K562 (cell line): ENCODE measurements around the gene TRPM6. TPM values are rescaled to one million over a fixed set of nuclear protein-coding genes. Genes with fewer than 3 reads are reported as not detected.

ENCODE experiments used
- ATAC-seq: fragments of 200-7000 bp; cut with Tn5 transposase; 3 replicates; pipeline ENCODE4 v1.9.1; 2020; ENCODE audit warnings: moderate library complexity
- BruUV-seq: library from RNA; stranded (reverse); fragments of 400-500 nt; replicated peaks from 2 replicates; lab custom pipeline; 2021; lab: Mats Ljungman, UMichigan
- CTCF ChIA-PET: fragments of 300-600 bp; formaldehyde crosslinking; extraction: SDS; loops from one replicate; lab custom pipeline; 2021; ENCODE audit warnings: low intra/inter-chr PET ratio; lab: Yijun Ruan, JAX
- POLR2A ChIA-PET: fragments of 300-600, 350-650 bp; sonication (Branson Sonifier 250); formaldehyde crosslinking; extraction: SDS; loops from one replicate; lab custom pipeline; 2021; ENCODE audit warnings: antibody characterized with exemption, inconsistent platforms; lab: Yijun Ruan, JAX
- DNase-seq, 4 experiments: peaks; one replicate each; pipeline versions ENCODE4 v3.0.0 to v3.0.0-alpha.2; 2011 to 2018; ENCODE audit warnings: low spot score in 3 of 4, mixed read lengths in 3 of 4; ENCODE audit errors: extremely low read depth in 1 of 4
- FAIRE-seq: peaks from 2 replicates; lab custom pipeline; 2011; peaks lifted over from hg19 to GRCh38; lab: Jason Lieb, UNC
- H2AFZ ChIP-seq: 2 replicates; pipeline ENCODE4 v1.6.0; 2011; ENCODE audit warnings: low read depth, low read length, control low read depth, inconsistent platforms
- H3K27ac ChIP-seq: fragments of 200-600 bp; 3 replicates; pipeline ENCODE4 v1.8.0; 2011; ENCODE audit warnings: low read depth, mild to moderate bottlenecking, control low read depth, inconsistent platforms, low read length, moderate library complexity, mixed read lengths; ENCODE audit errors: extremely low read depth
- H3K27me3 ChIP-seq, 2 experiments: fragments of 300-600 bp in 1 of 2; 2 replicates in 1 of 2; 3 replicates in 1 of 2; pipeline versions ENCODE4 v1.6.0 to v1.8.0; 2011; ENCODE audit warnings: inconsistent platforms in 2 of 2, low read length in 2 of 2, mild to moderate bottlenecking in 1 of 2, mixed read lengths in 1 of 2, moderate library complexity in 1 of 2; ENCODE audit not compliant: control insufficient read depth in 2 of 2, insufficient read depth in 2 of 2
- H3K36me3 ChIP-seq: fragments of 300-600 bp; 3 replicates; pipeline ENCODE4 v1.8.0; 2011; ENCODE audit warnings: mild to moderate bottlenecking, low read length, inconsistent platforms; ENCODE audit not compliant: control insufficient read depth, insufficient read depth
- H3K4me1 ChIP-seq, 2 experiments: fragments of 200-600 bp in 1 of 2; replicated peaks in 1 of 2; 2 replicates in 1 of 2; 3 replicates in 1 of 2; pipeline versions ENCODE4 v1.5.1 to v1.8.0; 2011; ENCODE audit warnings: inconsistent platforms in 2 of 2, low read length in 2 of 2, mild to moderate bottlenecking in 1 of 2, mixed read lengths in 1 of 2, moderate library complexity in 1 of 2; ENCODE audit not compliant: control insufficient read depth in 2 of 2, insufficient read depth in 2 of 2
- H3K4me2 ChIP-seq: 2 replicates; pipeline ENCODE4 v1.6.1; 2011; ENCODE audit warnings: low read length, control low read depth, inconsistent platforms, mixed read lengths; ENCODE audit not compliant: insufficient read depth
- H3K4me3 ChIP-seq: fragments of 200-600 bp; sonication (generic), shearing (Covaris generic); 2 replicates; pipeline ENCODE4 v1.5.1; 2016; ENCODE audit warnings: control low read depth, inconsistent platforms
- H3K79me2 ChIP-seq: fragments of 200-600 bp; 3 replicates; pipeline ENCODE4 v1.8.0; 2011; ENCODE audit warnings: low read length, inconsistent platforms; ENCODE audit not compliant: control insufficient read depth, insufficient read depth
- H3K9ac ChIP-seq, 2 experiments: 2 replicates each; pipeline versions ENCODE4 v1.6.0 to v1.6.1; 2011; ENCODE audit warnings: low read depth in 2 of 2, low read length in 2 of 2, control low read depth in 1 of 2, inconsistent platforms in 1 of 2, mild to moderate bottlenecking in 1 of 2, mixed read lengths in 1 of 2; ENCODE audit not compliant: insufficient read depth in 1 of 2
- H3K9me1 ChIP-seq: one replicate; pipeline ENCODE4 v1.6.0; 2011; ENCODE audit warnings: inconsistent platforms, mild to moderate bottlenecking, low read length, moderate library complexity; ENCODE audit not compliant: control insufficient read depth, insufficient read depth
- H3K9me3 ChIP-seq: replicated peaks from 2 replicates; pipeline ENCODE4 v1.5.1; 2011; ENCODE audit warnings: low read depth, low read length, inconsistent platforms; ENCODE audit not compliant: control insufficient read depth, insufficient read depth
- H4K20me1 ChIP-seq: replicated peaks from 2 replicates; pipeline ENCODE4 v1.6.1; 2011; ENCODE audit warnings: low read length, inconsistent platforms, mixed read lengths; ENCODE audit not compliant: control insufficient read depth, insufficient read depth
- CBX3 ChIP-seq, 2 experiments: IDR thresholded peaks; 1 replicate in 1 of 2; 2 replicates in 1 of 2; pipeline ENCODE4 v1.6.1; 2012; ENCODE audit warnings: inconsistent platforms in 2 of 2, low read length in 2 of 2, borderline replicate concordance in 1 of 2, control low read depth in 1 of 2
- CHD1 ChIP-seq: fragments of 200-600 bp; sonication (generic); IDR thresholded peaks from one replicate; pipeline ENCODE4 v1.6.1; 2012; ENCODE audit warnings: mild to moderate bottlenecking, moderate library complexity, low read length, inconsistent platforms
- DIDO1 ChIP-seq: fragments of 450-650 bp; IDR thresholded peaks from 2 replicates; pipeline ENCODE4 v1.6.1; 2016; ENCODE audit warnings: low read depth, missing biosample characterization, missing genetic modification characterization
- FOSL1 ChIP-seq: fragments of 200-800 bp; sonication (Bioruptor generic); conservative IDR thresholded peaks from 2 replicates; pipeline ENCODE4 v1.6.1; 2016; ENCODE audit warnings: missing genetic modification characterization, missing compliant biosample characterization
- NCOA4 ChIP-seq: fragments of 450-650 bp; IDR thresholded peaks from 2 replicates; pipeline ENCODE4 v1.6.1; 2018; ENCODE audit warnings: mild to moderate bottlenecking; ENCODE audit not compliant: partially characterized antibody
- PHF8 ChIP-seq: fragments of 200-600 bp; sonication (generic); IDR thresholded peaks from 2 replicates; pipeline ENCODE4 v1.6.1; 2012; ENCODE audit warnings: mixed run types, mild to moderate bottlenecking, inconsistent platforms, low read length, moderate library complexity, borderline replicate concordance
- ZNF699 ChIP-seq: fragments of 250-450 bp; sonication (Bioruptor Pico); IDR thresholded peaks from 2 replicates; pipeline ENCODE4 v1.8.0; 2021; ENCODE audit warnings: mild to moderate bottlenecking, moderate library complexity; ENCODE audit not compliant: insufficient replicate concordance
- WGBS: fragments of 100-300 bp; shearing (Covaris generic); methylation state at CpG from one replicate; pipeline ENCODE4 v1.1.6; 2016; ENCODE audit warnings: low coverage, mixed read lengths; ENCODE audit not compliant: insufficient coverage; ENCODE audit errors: missing lambda C conversion rate; 5-methylcytosine and 5-hydroxymethylcytosine counted together
- in situ Hi-C: fragments of 300-500 bp; cut with MboI; formaldehyde crosslinking; loops from 4 replicates; pipeline ENCODE4 v1.15.0; 2018; ENCODE audit warnings: inconsistent platforms, mixed read lengths
- intact Hi-C: fragments of 100-400 bp; cut with micrococcal nuclease; formaldehyde crosslinking; loops from 2 replicates; pipeline ENCODE4 v1.14.2; 2022
- polyA plus RNA-seq, 8 experiments: library from polyadenylated mRNA; depleted of rRNA in 4 of 8; stranded (reverse) in 5 of 8; unstranded in 3 of 8; fragments of >200 nt; fragmentation: Nextera tagmentation in 2 of 8; fragmentation: Illumina TruSeq in 1 of 8; extraction: Ambion mirVana in 2 of 8; extraction: Trizol in 1 of 8; gene quantifications; 2 replicates each; pipeline versions ENCODE4 v1.2.1 to v1.2.3, GENCODE V29; 2011 to 2014; ENCODE audit warnings: inconsistent platforms in 1 of 8, missing spikeins in 1 of 8
- total RNA-seq, 7 experiments: library from RNA; depleted of rRNA in 6 of 7; stranded (reverse); fragments of >200 nt in 6 of 7; fragmentation: Illumina TruSeq in 2 of 7; extraction: Trizol in 2 of 7; gene quantifications; 2 replicates each; pipeline versions ENCODE4 v1.2.1 to v1.2.3, GENCODE V29; 2011 to 2021; ENCODE audit warnings: low replicate concordance in 1 of 7
- TF ChIP-seq, protein P1 (sequence below): sonication (generic); formaldehyde crosslinking; IDR thresholded peaks from 2 replicates; pipeline ENCODE4 v1.8.0; 2022; ENCODE audit warnings: mild to moderate bottlenecking, missing genetic modification reagents

The TRPM6 gene
- total and polyA plus RNA-seq, 9 of the 15 experiments (the other 6 are each of a cell fraction or from before 2014, with no cell fraction given) = 0.03 to 0.16 (median 0.09) TPM

DNA sequence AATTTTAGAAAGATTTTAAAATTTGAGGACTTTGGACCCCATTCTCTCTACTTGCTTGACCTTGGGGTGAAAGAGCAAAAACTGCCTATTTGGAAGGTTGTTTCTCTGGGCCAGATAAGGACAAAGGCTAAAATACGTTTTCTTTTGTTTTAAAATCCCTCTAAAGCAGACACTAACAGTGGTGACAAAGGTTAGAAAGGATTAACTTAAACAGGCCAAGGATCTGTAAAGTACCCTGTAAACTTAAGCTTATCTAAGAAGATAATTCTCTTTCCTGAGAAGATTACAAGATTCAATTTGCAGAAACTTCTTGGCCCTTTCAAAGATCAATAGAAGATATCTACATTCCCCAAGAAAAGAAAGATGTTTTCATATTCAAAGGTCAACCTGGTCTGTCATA lies 12.1 kb downstream of the TRPM6 start:
- FAIRE-seq = no peak
- Histone ChIP-seq H3K4me1 (no peaks in the 10 kb centered on the region), H3K36me3 (no peaks in the 10 kb centered on the region), H3K27ac (no peak overlapping the region), H3K79me2 (no peaks in the 10 kb centered on the region), H3K9me1 (no peaks in the 10 kb centered on the region), H4K20me1 (no peaks in the 10 kb centered on the region), H3K9me3 (no peaks in the 10 kb centered on the region), H3K4me3 (no peak overlapping the region)
- ChIA-PET POLR2A (no interaction called here), CTCF (no interaction called here)
- TF ChIP-seq CBX3 (IDR thresholded peaks at IDR 0.05; ENCODE audit: borderline replicate concordance in 1 of 2, low read length in 2 of 2) (no peak), PHF8 (no peak), ZNF699 (CRISPR knock-in tag) (no peak), CHD1 (no peak), DIDO1 (tag) (no peak), NCOA4 (no peak), FOSL1 (tag) (no peak)
- TF ChIP-seq, protein P1, sequence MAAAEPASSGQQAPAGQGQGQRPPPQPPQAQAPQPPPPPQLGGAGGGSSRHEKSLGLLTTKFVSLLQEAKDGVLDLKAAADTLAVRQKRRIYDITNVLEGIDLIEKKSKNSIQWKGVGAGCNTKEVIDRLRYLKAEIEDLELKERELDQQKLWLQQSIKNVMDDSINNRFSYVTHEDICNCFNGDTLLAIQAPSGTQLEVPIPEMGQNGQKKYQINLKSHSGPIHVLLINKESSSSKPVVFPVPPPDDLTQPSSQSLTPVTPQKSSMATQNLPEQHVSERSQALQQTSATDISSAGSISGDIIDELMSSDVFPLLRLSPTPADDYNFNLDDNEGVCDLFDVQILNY = no peak
- TF ChIP-seq, all 486 proteins: peak for 0
- Histone ChIP-seq H3K27me3 (no peaks in the 10 kb centered on the region), H3K4me2 (no peak overlapping the region), H2AFZ (no peak overlapping the region), H3K9ac (no peak overlapping the region)
- BruUV-seq = no TSS peak
- intact Hi-C loops (no loop called here), in situ Hi-C loops (no loop called here)
- ATAC-seq (no peak), DNase-seq (no peak)
- WGBS = no CpG with 5 or more reads among the region's 1 CpG
